ENCODE results near the gene TXNDC5.
A peak's percentile ranks its signal among the peaks of the same experiment; 100 is the strongest.

Gene TXNDC5

DNA sequence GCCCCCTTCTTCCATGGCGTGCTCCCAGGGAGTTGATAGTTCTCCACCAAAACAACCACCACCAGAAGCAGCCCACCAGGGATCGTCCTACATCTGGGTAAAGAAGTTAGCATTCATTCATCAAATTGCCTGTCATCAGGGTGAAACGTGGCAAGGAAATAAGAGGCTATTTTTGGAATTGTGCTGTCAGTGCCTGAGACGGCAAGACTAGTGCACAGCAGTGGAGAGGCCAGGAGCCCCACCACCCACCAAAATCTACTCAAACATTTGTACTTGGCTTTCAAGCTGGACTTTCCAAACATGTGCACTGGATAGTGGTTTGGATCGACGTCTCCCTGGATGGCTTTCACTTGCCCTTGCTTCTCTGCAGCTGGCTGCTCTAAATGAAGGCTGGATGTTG lies 44.8 kb downstream of the TXNDC5 start:
- Histone ChIP-seq H3K27ac (no peak overlapping the region), H3K4me3 (no peak overlapping the region)
- DNase-seq (ENCODE audit: low spot score): no peak
- TF ChIP-seq, protein P1, sequence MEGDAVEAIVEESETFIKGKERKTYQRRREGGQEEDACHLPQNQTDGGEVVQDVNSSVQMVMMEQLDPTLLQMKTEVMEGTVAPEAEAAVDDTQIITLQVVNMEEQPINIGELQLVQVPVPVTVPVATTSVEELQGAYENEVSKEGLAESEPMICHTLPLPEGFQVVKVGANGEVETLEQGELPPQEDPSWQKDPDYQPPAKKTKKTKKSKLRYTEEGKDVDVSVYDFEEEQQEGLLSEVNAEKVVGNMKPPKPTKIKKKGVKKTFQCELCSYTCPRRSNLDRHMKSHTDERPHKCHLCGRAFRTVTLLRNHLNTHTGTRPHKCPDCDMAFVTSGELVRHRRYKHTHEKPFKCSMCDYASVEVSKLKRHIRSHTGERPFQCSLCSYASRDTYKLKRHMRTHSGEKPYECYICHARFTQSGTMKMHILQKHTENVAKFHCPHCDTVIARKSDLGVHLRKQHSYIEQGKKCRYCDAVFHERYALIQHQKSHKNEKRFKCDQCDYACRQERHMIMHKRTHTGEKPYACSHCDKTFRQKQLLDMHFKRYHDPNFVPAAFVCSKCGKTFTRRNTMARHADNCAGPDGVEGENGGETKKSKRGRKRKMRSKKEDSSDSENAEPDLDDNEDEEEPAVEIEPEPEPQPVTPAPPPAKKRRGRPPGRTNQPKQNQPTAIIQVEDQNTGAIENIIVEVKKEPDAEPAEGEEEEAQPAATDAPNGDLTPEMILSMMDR (IDR thresholded peaks at IDR 0.05): no peak

DNA sequence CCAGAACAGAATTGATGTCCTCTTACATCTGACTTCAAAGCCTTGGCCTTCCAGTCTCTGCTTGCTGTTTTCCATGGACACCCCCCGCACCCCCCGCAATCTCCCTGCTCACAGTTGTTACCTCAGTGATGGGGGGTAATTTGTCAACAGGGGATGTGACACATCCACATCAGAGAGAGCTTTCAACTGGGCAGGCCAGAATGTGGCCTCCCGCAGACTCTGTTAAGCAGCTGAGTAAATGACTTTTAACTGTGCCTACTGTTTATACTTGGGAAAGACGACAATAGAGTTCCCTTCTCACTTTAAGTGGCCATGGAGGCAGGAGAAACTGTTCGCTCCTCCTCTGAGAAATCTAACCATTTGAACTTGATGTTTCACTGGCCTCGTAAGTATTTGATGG lies 51.0 kb downstream of the TXNDC5 start:
- no peak for DNase-seq (ENCODE audit: low spot score)
- Histone ChIP-seq H3K27ac (no peak overlapping the region), H3K4me3 (no peak overlapping the region)
- TF ChIP-seq, protein P1 (IDR thresholded peaks at IDR 0.05): no peak

DNA sequence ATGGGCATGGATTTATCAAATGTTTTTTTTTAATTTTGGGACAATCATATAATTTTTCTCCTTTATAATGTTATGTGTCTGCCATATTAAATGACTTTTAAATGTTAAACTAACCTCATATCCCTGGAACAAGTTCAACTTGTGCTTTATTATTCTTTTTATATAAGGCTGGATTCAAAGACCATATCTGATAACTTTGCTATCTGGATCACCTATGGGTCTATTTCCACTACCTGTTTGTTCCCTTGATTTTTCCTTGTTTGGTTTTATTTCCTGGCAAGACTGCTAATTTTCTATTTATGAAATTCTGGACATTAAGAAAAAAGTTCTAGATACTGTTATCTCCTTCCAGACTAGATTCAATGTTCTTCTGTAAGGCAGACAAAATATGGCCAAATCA lies 58.8 kb downstream of the TXNDC5 start:
- DNase-seq (ENCODE audit: low spot score): no peak
- TF ChIP-seq, protein P1 (IDR thresholded peaks at IDR 0.05): no peak
- no peak overlapping the region for H3K4me3 ChIP-seq

GRCh38 chr6:7848229-7848628 lies 62.4 kb downstream of the TXNDC5 start:
- no peak for DNase-seq (ENCODE audit: low spot score)
- TF ChIP-seq, protein P1 (IDR thresholded peaks at IDR 0.05): no peak
- Histone ChIP-seq H3K4me3 (no peak overlapping the region), H3K27ac (no peak overlapping the region)

More for the DNA sequence above, 58.8 kb downstream of the TXNDC5 start:
- H3K27ac ChIP-seq: no peak overlapping the region

DNA sequence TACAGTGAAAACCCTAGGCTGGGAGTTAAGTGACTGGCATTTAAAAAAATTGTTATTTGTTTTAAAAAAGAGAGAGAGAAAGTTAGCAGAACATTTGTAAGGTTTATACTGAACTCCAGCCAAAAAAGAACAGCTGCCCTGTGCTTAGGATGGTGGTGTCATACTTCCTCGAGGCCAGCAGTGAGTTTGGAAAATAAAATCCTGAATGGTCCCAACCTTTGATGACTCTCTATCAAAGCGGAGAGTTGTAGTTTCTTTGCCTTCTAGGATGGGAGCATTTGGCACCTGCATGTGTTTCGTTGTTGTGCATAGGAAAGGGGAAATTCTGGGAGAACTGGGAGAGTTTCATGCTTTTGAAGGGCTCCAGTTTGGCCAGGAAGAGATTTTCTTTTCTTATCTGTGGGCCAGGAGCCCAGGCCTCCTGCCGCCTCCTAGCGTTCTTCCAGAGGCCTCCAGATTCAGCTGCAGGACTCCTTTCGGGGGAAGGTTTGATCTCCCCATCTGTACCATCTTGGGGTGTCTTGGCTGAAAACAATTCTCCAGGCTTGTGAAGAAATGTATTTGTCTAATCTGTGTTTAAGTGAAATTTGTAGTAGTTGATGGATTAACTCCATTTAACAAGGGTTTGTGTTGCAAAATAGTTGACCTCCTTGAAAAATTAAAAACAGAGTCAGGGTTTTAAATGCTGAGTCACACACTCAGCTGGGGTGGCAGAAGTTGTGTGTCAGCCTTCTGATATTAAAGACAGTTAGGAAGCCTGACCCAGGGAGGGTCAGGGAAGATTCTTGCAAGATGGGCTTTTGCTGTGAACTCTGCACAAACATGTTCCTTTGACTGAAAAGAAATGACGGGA lies 63.4 kb downstream of the TXNDC5 start:
- Histone ChIP-seq H3K4me3 (no peak overlapping the region), H3K27ac (peak overlapping the region in 1 of 2 donors; percentile 58)
- TF ChIP-seq, protein P1 (IDR thresholded peaks at IDR 0.05): no peak
- DNase-seq (ENCODE audit: low spot score): no peak

- TF ChIP-seq, protein P1 (IDR thresholded peaks at IDR 0.05): no peak
- Histone ChIP-seq H3K27ac (no peak overlapping the region), H3K4me3 (no peak overlapping the region)
- no peak for DNase-seq (ENCODE audit: low spot score)
Measured at GRCh38 chr6:7841781-7842468, 68.7 kb downstream of the TXNDC5 start.
